Stimulated activated CD4-positive, alpha-beta T cell treated with anti-CD3 and anti-CD28 coated beads, TNF-alpha, amount 100 ng/mL, for 24 hours (primary cell): ENCODE results near the gene BICC1.

Source experiments
- DNase-seq, 3 experiments: peaks; one replicate each; pipeline ENCODE4 v3.0.0-alpha.2; 2020; ENCODE audit warnings: low read depth in 3 of 3

The BICC1 gene

GRCh38 chr10:58820861-58821751 lies 308.4 kb downstream of the BICC1 start:
- no peak for DNase-seq

DNA sequence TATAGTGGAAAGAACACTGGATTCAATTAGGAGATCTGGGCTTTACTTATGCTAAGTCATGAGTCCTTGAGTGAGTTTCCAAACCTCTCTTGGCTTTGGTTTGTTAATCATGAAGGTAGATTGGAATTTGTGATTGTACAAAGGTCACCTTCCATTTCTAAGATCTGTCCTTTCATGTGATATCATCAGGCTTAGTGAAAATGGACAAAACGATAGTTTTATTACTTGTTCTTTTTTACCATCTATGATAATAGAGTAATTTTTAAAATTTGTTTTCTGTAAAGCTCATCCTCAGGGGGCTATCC lies 309.0 kb downstream of the BICC1 start:
- no peak for DNase-seq

- DNase-seq: no peak
Measured at GRCh38 chr10:58823983-58824382, 311.3 kb downstream of the BICC1 start.

GRCh38 chr10:58824396-58824795 lies 311.7 kb downstream of the BICC1 start:
- DNase-seq: no peak

GRCh38 chr10:58826694-58827093 lies 314.0 kb downstream of the BICC1 start:
- DNase-seq: no peak

GRCh38 chr10:58827381-58827780 lies 314.7 kb downstream of the BICC1 start:
- DNase-seq: no peak

GRCh38 chr10:58829839-58830238 lies 317.2 kb downstream of the BICC1 start:
- no peak for DNase-seq

DNA sequence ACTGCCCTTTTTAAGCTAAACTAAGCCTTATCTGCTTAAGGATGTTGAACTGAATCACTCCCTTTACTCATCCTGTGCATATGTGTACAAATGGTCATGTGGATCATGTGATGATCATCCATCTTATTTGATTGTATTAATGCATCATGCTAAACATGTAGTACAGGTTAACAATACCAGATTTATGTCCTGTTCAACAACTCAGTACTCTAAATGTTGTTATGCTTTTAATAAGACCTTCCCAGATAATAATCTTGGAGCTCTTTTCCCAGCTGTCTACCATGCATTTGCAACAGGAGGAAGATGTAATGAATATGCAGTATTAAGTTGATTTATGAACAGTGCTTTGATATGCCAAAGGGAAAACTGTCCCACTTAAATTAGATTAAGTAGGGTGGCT lies 318.0 kb downstream of the BICC1 start:
- DNase-seq: no peak

DNA sequence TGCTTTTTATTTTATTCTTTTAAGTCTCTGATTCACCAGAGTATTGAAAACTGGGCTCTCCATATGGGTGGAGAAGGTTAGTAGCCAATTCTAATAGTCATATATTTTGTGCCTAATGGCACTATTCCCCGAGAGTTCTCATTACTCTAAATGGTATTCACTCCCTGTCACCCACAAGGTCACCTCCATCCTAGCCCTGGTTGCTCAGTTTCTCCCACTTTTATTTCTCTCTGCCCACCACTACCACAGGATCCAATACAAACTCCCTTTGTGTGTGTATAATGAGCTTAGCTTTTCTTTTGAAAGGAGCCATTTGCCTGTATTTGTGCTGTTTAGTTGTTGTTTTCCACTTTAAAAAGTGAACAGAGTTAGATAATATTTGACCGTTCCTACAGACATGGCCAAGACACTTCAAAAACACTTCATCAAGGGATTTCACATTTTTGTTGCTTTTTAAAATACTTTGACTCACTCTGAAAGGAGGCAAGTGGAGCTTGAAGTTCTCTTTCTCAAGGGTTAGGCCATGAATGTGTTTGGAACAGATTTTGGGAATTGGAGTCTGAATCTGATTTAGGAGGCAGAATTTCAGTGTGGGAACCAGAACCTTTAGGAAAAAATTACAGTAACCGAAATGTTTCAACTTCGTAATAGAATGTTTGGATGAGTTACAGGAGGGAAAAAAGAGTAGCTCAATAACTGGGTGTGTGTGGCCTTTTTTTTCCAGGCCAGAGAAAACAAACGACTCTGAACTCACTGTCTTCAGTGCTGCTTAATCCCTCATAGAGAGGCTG lies 321.3 kb downstream of the BICC1 start:
- no peak for DNase-seq

GRCh38 chr10:58836176-58836700 lies 323.6 kb downstream of the BICC1 start:
- no peak for DNase-seq

- DNase-seq: no peak
Measured at GRCh38 chr10:58836991-58837575, 324.4 kb downstream of the BICC1 start.

GRCh38 chr10:58837826-58838225 lies 325.2 kb downstream of the BICC1 start:
- DNase-seq: no peak

GRCh38 chr10:58838561-58839208 lies 326.0 kb downstream of the BICC1 start:
- DNase-seq: no peak

DNA sequence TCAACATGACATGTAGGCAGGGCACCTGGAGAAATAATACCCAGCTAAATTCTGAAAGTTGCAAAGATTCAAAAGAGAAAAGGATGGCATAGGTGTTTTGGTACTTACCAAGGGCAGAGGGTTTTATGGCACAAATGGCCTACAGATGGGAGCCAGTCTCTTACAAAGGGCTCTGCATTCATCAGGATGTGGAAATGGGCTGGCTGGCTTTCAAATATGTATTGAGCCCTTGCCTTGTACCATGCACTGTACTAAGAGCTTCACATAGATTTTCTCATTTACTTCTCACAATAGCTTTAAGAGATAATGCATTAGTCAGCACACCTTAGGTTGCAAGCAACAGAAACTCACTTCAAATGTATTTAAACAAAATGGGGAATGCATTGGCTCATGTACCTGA lies 327.1 kb downstream of the BICC1 start:
- no peak for DNase-seq

DNA sequence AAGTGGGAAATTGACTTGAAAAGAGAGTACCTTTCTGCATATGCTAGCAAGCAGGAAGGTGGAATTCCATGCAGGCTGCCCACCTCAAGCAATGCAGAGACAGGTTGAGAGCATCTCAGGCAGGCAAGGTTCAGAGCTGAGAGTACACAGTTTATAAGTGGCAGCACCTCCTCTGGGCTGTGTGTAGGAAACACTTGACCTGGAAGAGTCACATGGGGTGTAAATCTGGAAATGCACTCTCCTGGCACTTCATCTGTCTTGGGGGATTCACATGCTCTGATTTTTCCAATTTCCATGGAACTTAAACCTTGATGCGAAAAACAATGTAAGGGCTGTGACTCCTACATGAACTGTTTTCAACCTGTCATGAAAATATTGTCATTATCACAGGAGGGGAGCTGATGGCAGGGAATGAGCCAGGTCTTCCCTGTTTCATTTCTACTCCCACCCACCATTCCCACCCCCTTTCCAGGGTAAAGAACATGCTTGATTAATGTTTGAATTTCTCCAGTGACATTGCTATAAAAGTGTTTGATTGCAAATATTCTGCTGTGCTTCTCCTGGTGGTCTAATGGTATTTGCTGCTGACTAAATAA lies 328.3 kb downstream of the BICC1 start:
- no peak for DNase-seq

DNA sequence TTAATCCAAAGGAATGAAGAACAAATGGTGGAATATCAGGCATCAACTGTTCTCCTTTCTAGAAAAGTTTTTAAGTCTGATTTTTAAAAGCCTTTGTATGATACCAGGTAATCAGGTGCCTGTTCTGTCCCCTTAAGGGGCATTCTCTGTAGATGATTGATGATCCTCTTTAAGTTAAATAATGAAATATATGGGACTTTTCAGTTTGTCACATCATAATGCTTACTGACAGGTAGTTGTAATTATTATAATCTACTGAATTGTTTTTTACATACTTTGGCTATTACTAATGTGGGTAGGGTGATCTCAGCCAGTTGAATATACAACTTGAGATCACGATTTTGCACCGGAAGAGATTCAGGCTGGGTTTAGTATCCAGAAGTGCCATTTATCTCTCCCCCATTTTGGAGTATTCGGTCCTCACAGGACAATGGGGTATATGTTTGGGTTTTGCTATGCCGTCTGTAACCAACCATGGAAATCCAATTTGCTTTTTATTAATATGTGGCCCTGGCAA lies 330.2 kb downstream of the BICC1 start:
- DNase-seq: no peak

GRCh38 chr10:58843760-58844159 lies 331.1 kb downstream of the BICC1 start:
- no peak for DNase-seq

- DNase-seq: no peak
Measured at GRCh38 chr10:58844680-58845079, 332.0 kb downstream of the BICC1 start.

DNA sequence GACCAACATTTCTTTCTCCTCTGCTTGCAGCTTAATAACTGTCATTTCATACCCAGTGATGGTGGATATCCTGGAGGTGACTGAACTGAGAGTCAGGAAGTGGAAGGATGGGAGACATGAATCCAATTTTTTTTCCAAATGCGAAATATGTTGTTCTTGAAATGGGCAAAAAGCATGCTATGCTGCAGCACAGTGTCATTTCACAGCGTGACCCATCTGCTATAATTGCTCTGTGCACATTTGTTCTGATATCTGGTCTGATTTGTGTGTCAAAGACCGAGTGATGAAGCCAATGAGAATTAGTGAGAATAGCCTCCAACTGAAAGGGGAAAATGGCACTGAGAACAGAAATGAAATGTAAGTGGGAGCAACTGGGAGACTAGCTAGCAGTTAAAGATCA lies 334.2 kb downstream of the BICC1 start:
- DNase-seq: no peak

DNA sequence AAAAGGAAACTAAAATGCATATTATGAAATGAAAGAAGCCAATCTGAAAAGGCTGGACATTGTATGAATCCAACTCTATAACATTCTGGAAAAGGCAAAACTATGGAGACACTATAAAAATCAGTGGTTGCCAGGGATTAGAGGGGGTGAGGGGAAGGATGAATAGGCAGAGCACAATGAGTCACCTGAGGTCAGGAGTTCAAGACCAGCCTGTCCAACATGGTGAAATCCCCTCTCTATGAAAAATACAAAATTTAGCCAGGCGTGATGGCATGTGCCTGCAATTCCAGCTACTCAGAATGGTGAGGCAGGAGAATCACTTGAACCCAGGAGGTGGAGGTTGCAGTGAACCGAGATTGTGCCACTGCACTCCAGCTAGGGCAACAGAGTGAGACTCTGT lies 338.9 kb downstream of the BICC1 start:
- no peak for DNase-seq

DNA sequence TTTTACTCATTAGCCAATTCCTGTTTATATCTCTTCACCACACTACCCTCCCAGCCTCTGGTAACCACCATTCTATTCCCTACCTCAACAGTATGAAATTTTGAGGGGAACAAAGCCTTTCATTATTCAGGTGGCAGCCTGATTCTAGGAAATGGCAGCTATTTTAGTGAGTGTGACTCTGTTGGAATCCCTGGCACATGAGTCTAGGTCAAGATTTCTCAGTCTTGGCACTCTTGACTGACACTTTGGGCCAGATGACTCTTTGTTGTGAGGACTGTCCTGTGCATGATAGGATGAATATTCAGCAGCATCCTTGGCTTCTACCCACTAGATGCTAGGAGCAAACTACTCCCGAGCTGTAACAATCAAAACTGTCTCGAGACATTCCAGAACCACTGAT lies 341.0 kb downstream of the BICC1 start:
- DNase-seq: no peak
